T1000 (cell line): ENCODE data around the gene ZFTA.

Experiments used
- DNase-seq: peaks from one replicate; lab custom pipeline; 2025; ENCODE audit warnings: mixed read lengths; lab: John Stamatoyannopoulos, UW

The ZFTA gene

DNA sequence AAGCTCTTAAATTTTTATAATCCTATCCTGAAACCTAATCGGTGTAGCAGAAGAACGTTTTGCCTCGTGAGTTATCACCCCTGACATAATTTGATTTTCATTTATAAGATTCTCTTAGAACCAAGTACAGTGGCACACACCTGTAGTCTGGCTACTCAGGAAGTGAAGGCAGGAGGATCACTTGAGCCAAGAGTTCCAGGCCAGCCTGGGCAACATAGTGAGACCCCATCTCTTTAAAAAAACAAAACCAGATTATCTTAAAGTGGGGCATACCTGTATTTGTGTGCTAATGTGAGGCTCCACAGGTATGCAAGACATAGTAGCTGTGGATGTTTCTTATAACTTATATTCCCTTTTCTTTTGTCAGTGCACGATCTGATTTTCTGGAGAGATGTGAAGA is 19.0 kb downstream of the ZFTA start:
- no peak for DNase-seq

- no peak for DNase-seq
These were observed 21.6 kb downstream of the ZFTA start for GRCh38 chr11:63747011-63747410.

DNA sequence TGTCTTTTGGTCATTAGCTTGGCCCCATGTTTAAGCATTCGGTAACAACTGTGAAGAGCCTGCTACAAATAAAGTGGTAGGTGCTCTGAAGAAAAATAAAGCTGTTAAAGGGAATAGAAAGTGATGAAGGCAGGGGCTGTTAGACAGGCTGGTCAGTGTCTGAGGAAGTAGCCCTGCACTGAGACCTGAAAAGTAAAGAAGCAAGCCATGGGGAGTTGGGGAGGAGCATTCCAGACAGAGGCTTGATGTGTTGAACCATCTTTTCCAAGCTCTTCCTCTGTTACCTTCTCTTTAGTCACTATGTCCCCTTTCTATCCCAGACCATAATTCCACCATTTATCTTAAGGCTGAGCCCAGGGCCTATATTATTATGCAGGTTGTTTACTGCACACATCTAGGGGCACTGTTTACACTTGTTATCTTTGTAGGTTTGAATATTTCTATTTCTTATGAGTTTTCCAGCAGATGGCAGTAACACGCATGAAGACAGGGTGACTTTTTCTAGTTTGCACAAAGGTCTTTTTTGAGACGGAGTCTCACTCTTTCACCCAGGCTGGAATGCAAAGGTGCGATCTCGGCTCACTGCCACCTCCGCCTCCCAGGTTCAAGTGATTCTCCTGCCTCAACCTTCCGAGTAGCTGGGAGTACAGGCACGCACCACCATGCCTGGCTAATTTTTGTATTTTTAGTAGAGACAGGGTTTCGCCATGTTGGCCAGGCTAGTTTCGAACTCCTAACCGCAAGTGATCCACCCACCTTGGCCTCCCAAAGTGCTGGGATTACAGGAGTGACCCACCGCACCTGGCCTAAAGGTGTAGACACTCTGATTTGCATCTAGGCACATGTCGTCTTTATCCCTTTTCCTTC is 23.0 kb downstream of the ZFTA start:
- no peak for DNase-seq

DNA sequence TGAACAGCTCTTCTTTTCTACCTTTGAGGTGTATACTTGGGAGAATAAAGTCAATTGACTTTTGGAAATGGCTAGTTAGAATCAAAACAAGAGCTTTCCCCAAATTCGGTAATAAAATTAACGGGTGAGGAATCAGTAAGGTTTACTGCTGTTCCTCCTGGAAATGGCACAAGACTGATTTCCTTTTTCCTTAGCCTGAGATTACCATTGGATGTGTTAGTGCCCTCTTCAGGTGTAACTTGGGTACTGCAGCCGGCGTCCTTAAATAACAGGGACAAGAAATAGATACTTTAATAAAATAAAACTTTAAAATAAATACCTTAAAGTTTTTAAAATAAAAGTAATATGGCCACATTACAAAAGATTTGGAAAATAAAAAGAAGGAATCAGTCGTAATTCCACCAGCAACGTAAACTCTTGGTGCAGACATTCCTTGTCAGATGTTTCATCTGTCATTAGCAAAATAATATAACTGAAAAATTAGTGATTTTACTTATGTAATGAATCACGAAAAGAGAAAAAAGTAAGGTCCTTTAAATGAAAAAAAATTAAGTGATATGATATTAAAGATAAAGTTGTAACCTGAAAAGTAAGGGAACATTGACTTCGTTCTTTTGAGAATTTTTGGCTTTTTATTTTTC is 29.7 kb downstream of the ZFTA start:
- DNase-seq: peak; percentile 65

DNA sequence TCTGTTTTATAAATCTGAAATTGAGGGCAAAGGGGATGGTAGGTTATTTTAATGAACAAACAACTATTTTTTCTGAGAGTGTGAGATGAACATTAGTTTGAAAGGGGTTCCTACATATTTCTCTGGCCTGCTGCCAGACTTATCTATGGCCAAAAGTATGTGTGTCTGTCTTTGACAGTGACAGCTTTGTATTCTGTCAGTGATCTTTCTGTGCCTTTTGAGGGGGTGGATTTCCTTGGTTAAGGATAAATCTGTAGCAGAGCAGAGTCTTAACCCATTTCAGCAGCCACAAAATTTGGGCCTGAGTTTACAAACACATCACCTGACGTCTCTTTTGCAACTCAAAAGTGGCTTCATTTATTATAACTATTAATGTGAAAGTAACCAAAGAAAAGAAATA is 30.9 kb downstream of the ZFTA start:
- DNase-seq: no peak

DNA sequence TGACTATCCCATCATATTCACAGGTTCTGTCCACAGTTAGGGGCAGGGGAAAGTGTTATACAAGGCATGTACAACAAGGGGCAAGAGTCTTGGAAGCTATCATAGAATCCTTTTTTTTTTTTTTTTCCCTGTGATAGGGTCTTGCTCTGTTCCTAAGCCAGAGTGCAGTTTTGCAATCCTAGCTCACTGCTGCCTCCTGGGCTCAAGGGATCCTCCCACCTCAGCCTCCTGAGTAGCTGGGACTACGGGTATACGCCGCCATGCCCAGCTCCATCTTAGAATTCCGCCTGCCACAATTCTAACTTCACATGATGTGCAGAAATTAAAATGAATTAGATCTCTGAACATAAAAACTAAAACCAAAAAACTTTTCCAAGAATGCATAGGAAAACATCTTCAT is 31.7 kb downstream of the ZFTA start:
- DNase-seq: no peak

- no peak for DNase-seq
These were observed 39.2 kb downstream of the ZFTA start for GRCh38 chr11:63729326-63729725.

DNA sequence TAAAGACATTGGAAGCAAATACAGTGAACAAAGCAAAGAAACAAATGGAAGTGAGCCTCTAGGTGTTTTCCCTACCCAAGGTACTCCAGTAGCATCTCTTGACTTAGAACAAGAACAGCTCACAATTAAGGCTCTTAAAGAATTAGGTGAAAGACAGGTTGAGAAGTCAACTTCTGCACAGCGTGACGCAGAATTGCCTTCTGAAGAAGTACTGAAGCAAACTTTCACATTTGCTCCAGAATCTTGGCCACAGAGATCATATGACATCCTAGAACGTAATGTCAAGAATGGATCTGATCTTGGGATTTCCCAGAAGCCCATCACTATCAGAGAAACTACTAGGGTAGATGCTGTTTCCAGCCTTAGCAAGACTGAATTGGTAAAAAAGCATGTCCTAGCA is 48.0 kb downstream of the ZFTA start:
- DNase-seq: no peak

DNA sequence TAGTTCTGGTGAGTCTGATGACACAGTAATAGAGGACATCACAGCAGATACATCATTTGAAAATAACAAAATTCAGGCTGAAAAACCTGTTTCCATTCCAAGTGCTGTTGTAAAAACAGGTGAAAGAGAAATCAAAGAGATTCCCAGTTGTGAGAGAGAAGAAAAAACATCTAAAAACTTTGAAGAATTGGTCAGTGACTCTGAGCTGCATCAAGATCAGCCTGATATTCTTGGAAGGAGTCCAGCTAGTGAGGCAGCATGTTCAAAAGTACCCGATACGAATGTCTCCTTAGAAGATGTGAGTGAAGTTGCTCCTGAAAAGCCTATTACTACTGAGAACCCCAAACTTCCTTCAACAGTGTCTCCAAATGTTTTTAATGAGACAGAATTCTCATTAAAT is 48.6 kb downstream of the ZFTA start:
- DNase-seq: no peak

DNA sequence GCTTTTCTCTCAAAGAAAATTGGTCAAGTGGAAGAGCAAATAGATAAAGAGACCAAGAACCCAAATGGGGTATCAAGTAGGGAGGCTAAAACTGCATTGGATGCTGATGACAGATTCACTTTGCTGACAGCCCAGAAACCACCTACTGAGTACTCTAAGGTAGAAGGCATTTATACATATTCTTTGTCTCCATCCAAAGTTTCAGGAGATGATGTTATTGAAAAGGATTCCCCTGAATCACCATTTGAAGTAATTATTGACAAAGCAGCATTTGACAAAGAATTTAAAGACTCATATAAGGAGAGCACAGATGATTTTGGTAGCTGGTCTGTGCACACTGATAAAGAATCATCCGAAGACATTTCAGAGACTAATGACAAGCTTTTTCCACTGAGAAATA is 49.6 kb downstream of the ZFTA start:
- no peak for DNase-seq
